ENCODE results near the gene UQCC5. TPM values are rescaled to one million over a fixed set of nuclear protein-coding genes. Genes with fewer than 3 reads are reported as not detected.

Gene UQCC5
- polyA plus RNA-seq, 2 of the 4 experiments (the other 2 are of a cell fraction) = 11.7 to 63.3 TPM

GRCh38 chr3:52527039-52527731 is 9.2 kb upstream of the UQCC5 start:
- H3K4me3 ChIP-seq = no peak overlapping the region
- no peak for FAIRE-seq
- no peaks in the 10 kb centered on the region for H3K9me3 ChIP-seq
- POLR2A ChIA-PET = no interaction called here
- no peak overlapping the region for H3K27ac ChIP-seq
- TF ChIP-seq ELK1 (IDR thresholded peaks at IDR 0.05; ENCODE audit: low read depth, low read length) (no peak), HEYL (CRISPR knock-in tag; IDR thresholded peaks at IDR 0.05) (no peak), FOSL2 (IDR thresholded peaks at IDR 0.05) (no peak), FOSL2 (CRISPR knock-in tag; IDR thresholded peaks at IDR 0.05) (no peak), EHMT2 (IDR thresholded peaks at IDR 0.05; ENCODE audit: low read depth) (no peak), HDAC2 (IDR thresholded peaks at IDR 0.05) (no peak), E2F6 (IDR thresholded peaks at IDR 0.05; ENCODE audit: borderline replicate concordance, low read depth) (no peak)
- 97% methylated on average over 6 of the region's 14 CpGs for WGBS (ENCODE audit: missing lambda C conversion rate)
- no peak for DNase-seq (ENCODE audit: low read depth in 1 of 2, low spot score in 1 of 2)
- CTCF ChIA-PET = interaction anchor here (1.0 to 3.0 kb wide), 2 partner anchors 55 to 79 kb away, joined by 4 to 11 read pairs; no protein-coding TSS in a partner anchor
- peaks cover 6% of the 10 kb centered on the region; the same call in 1 of the 3 replicates for H3K4me1 ChIP-seq
- ATAC-seq = no peak
- no peak overlapping the region for H3K4me2 ChIP-seq

GRCh38 chr3:52527732-52528585 is 8.4 kb upstream of the UQCC5 start:
- no peaks in the 10 kb centered on the region for H3K9me3 ChIP-seq
- FAIRE-seq = no peak
- H3K4me1 ChIP-seq = peaks cover 12% of the 10 kb centered on the region; the same call in 2 of the 3 replicates
- CTCF ChIA-PET = interaction anchor here (1.0 kb wide), 1 partner anchor 80 kb away, joined by 4 read pairs; no protein-coding TSS in a partner anchor
- no peak overlapping the region for H3K4me2 ChIP-seq
- TF ChIP-seq RFX5 (IDR thresholded peaks at IDR 0.05) (no peak), E2F6 (IDR thresholded peaks at IDR 0.05; ENCODE audit: borderline replicate concordance, low read depth) (no peak), NR3C1 (IDR thresholded peaks at IDR 0.05) (no peak), NPAS2 (CRISPR knock-in tag; IDR thresholded peaks at IDR 0.05; ENCODE audit: borderline replicate concordance) (no peak), TFCP2L1 (CRISPR knock-in tag; IDR thresholded peaks at IDR 0.05) (no peak), JUN (IDR thresholded peaks at IDR 0.05) (no peak), HOXA7 (CRISPR knock-in tag; IDR thresholded peaks at IDR 0.05) (no peak), GATA3 (IDR thresholded peaks at IDR 0.05; ENCODE audit: borderline replicate concordance) (no peak), KDM5A (IDR thresholded peaks at IDR 0.05) (no peak), RARB (CRISPR knock-in tag; IDR thresholded peaks at IDR 0.05) (no peak), EHMT2 (IDR thresholded peaks at IDR 0.05; ENCODE audit: low read depth) (no peak), ZFP36 (IDR thresholded peaks at IDR 0.05; ENCODE audit: borderline replicate concordance, partially characterized antibody) (no peak), PBX3 (IDR thresholded peaks at IDR 0.05) (no peak), KDM1A (IDR thresholded peaks at IDR 0.05; ENCODE audit: low read depth) (no peak)
- WGBS (ENCODE audit: missing lambda C conversion rate) = 92% methylated on average over 15 of the region's 18 CpGs
- POLR2A ChIA-PET = no interaction called here
- no peak overlapping the region for H3K27ac ChIP-seq
- ATAC-seq = no peak
- no peak for DNase-seq (ENCODE audit: low read depth in 1 of 2, low spot score in 1 of 2)
- H3K4me3 ChIP-seq = no peak overlapping the region
